Duodenal mucosa (tissue), 2 donors: ENCODE data around the gene ATAD1.

Experiments used
- H3K27ac ChIP-seq: one replicate; pipeline ENCODE4 v1.7.0; 2013; ENCODE audit warnings: low read depth, low read length
- H3K27me3 ChIP-seq, 2 donors: one replicate each; pipeline ENCODE4 v1.7.0; 2013; ENCODE audit warnings: low read length in 2 of 2, control low read depth in 1 of 2; ENCODE audit not compliant: insufficient read depth in 2 of 2, control insufficient read depth in 1 of 2
- H3K36me3 ChIP-seq, 2 donors: one replicate each; pipeline ENCODE4 v1.7.0; 2013; ENCODE audit warnings: low read length in 2 of 2, control low read depth in 1 of 2; ENCODE audit not compliant: insufficient read depth in 2 of 2, control insufficient read depth in 1 of 2
- H3K4me1 ChIP-seq, 2 donors: one replicate each; pipeline ENCODE4 v1.7.0; 2013; ENCODE audit warnings: low read length in 2 of 2, control low read depth in 1 of 2; ENCODE audit not compliant: insufficient read depth in 2 of 2, control insufficient read depth in 1 of 2
- H3K4me3 ChIP-seq, 2 donors: one replicate each; pipeline ENCODE4 v1.7.0; 2013; ENCODE audit warnings: low read length in 2 of 2, low read depth in 1 of 2
- H3K9ac ChIP-seq, 2 donors: one replicate each; pipeline ENCODE4 v1.7.0; 2013; ENCODE audit warnings: low read length in 2 of 2, low read depth in 1 of 2
- H3K9me3 ChIP-seq, 2 donors: one replicate each; pipeline ENCODE4 v1.7.0; 2013; ENCODE audit warnings: low read length in 2 of 2, control low read depth in 1 of 2; ENCODE audit not compliant: control insufficient read depth in 1 of 2

ATAD1 gene

GRCh38 chr10:87705339-87705738, 112.7 kb downstream of the ATAD1 start:
- peaks cover 0 to 3% of the 10 kb centered on the region in 2 donors for H3K36me3 ChIP-seq
- H3K27me3 ChIP-seq = no peaks in the 10 kb centered on the region
- H3K9me3 ChIP-seq = no peaks in the 10 kb centered on the region
- no peak overlapping the region for H3K9ac ChIP-seq
- peaks cover 10 to 17% of the 10 kb centered on the region in 2 donors for H3K4me1 ChIP-seq
- no peak overlapping the region for H3K27ac ChIP-seq
- H3K4me3 ChIP-seq = no peak overlapping the region

- no peaks in the 10 kb centered on the region for H3K9me3 ChIP-seq
- H3K36me3 ChIP-seq = no peaks in the 10 kb centered on the region
- no peak overlapping the region for H3K9ac ChIP-seq
- H3K4me1 ChIP-seq = peaks cover 10 to 17% of the 10 kb centered on the region in 2 donors
- H3K27me3 ChIP-seq = no peaks in the 10 kb centered on the region
- no peak overlapping the region for H3K27ac ChIP-seq
- no peak overlapping the region for H3K4me3 ChIP-seq
Measured at GRCh38 chr10:87703771-87704170, 114.3 kb downstream of the ATAD1 start.

GRCh38 chr10:87702973-87703294, 115.1 kb downstream of the ATAD1 start:
- Histone ChIP-seq H3K27me3 (no peaks in the 10 kb centered on the region), H3K9ac (no peak overlapping the region), H3K4me1 (peaks cover 10 to 17% of the 10 kb centered on the region in 2 donors), H3K9me3 (no peaks in the 10 kb centered on the region), H3K36me3 (no peaks in the 10 kb centered on the region), H3K27ac (no peak overlapping the region), H3K4me3 (no peak overlapping the region)

GRCh38 chr10:87702260-87702972, 115.6 kb downstream of the ATAD1 start:
- Histone ChIP-seq H3K4me1 (peaks cover 13 to 22% of the 10 kb centered on the region in 2 donors), H3K27ac (no peak overlapping the region), H3K27me3 (no peaks in the 10 kb centered on the region), H3K36me3 (no peaks in the 10 kb centered on the region), H3K9ac (no peak overlapping the region), H3K9me3 (no peaks in the 10 kb centered on the region), H3K4me3 (no peak overlapping the region)
